Right atrium auricular region (tissue), 2 donors: Measurements from ENCODE around the gene HPX. TPM values are rescaled to one million over a fixed set of nuclear protein-coding genes. Genes with fewer than 3 reads are reported as not detected.

ENCODE experiments used
- DNase-seq: peaks from one replicate; pipeline ENCODE4 v3.0.0-alpha.2; 2019; ENCODE audit warnings: low spot score
- H3K27ac ChIP-seq, 2 donors: fragments of 200-600 bp; sonication (generic); 1 replicate in 1 of 2; 2 replicates in 1 of 2; pipeline ENCODE4 v1.5.1; 2016 to 2019
- H3K27me3 ChIP-seq, 2 donors: fragments of 200-600 bp; sonication (generic); one replicate each; pipeline versions ENCODE4 v1.5.1 to v1.6.0; 2017 to 2019
- H3K36me3 ChIP-seq: fragments of 200-600 bp; sonication (generic); one replicate; pipeline ENCODE4 v1.5.1; 2016
- H3K4me1 ChIP-seq, 2 donors: fragments of 200-600 bp; sonication (generic); one replicate each; pipeline versions ENCODE4 v1.5.1 to v1.6.0; 2017 to 2019
- H3K4me3 ChIP-seq, 2 donors: fragments of 200-600 bp; sonication (generic); 1 replicate in 1 of 2; 2 replicates in 1 of 2; pipeline ENCODE4 v1.5.1; 2017 to 2019; ENCODE audit warnings: mild to moderate bottlenecking in 1 of 2, moderate library complexity in 1 of 2
- H3K9me3 ChIP-seq, 2 donors: fragments of 200-600 bp; sonication (generic); one replicate each; pipeline ENCODE4 v1.5.1; 2019
- CTCF ChIP-seq, 2 donors: fragments of 200-600 bp; sonication (generic); IDR thresholded peaks; one replicate each; pipeline ENCODE4 v1.5.1; 2019; ENCODE audit warnings: antibody characterized with exemption in 2 of 2
- total RNA-seq, 2 donors: library from RNA; depleted of rRNA; stranded (reverse); fragments of >200 nt; gene quantifications; one replicate each; pipeline ENCODE4 v1.1.0, GENCODE V29; 2016

HPX gene
- total RNA-seq, 2 donors from 2014 or later: 0.20 TPM; not detected in 1

- TF ChIP-seq CTCF (IDR thresholded peaks at IDR 0.05): no peak
- H3K4me3 ChIP-seq: no peak overlapping the region
- H3K36me3 ChIP-seq: peaks cover 59% of the 10 kb centered on the region
- no peak overlapping the region for H3K27ac ChIP-seq
- no peaks in the 10 kb centered on the region for H3K4me1 ChIP-seq
- no peak for DNase-seq
- H3K9me3 ChIP-seq: no peaks in the 10 kb centered on the region
- H3K27me3 ChIP-seq: no peaks in the 10 kb centered on the region
These were observed 18.3 kb upstream of the HPX start for GRCh38 chr11:6459099-6459450.

GRCh38 chr11:6458352-6459098 is 17.7 kb upstream of the HPX start:
- no peak for DNase-seq
- Histone ChIP-seq H3K27me3 (no peaks in the 10 kb centered on the region), H3K4me1 (no peaks in the 10 kb centered on the region), H3K9me3 (no peaks in the 10 kb centered on the region), H3K27ac (no peak overlapping the region), H3K4me3 (no peak overlapping the region), H3K36me3 (peaks cover 60% of the 10 kb centered on the region)
- no peak for TF ChIP-seq CTCF (IDR thresholded peaks at IDR 0.05)

DNA sequence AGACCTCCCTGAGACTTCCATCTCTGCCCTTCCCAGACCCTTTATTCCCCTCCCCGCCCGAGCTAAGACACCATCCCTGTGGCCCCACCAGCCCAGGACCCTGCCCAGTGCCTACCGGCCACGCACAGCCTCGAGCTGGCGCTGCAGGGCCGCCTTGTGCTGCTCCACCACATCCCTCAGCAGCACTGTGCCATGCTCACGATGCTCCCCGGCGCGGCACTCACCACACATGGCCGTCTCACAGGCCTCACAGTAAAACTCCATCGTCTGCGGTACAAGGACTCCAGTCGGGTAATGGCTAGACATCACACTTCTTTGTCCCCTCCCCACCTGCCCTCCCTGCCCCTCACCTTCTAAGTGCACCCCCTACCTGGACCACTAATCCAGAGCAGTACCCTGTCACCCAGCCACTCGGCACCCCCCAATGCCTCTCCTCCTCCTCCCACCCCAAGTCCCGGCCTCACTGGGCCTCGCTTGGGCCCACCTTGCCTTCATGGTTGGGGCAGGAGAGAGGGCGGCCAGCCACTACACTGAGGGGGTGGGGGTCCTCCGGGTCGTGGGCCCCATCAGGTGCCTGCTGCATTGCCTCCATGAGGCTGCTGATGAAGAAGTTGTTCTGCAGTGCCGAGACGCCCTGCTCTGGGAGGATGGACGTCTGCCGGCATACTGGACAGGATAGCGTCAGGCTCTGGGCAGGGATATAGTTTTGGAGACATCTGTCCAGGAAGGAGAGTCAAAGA is 17.0 kb upstream of the HPX start:
- Histone ChIP-seq H3K27me3 (no peaks in the 10 kb centered on the region), H3K9me3 (no peaks in the 10 kb centered on the region), H3K36me3 (peaks cover 68% of the 10 kb centered on the region), H3K4me3 (no peak overlapping the region), H3K4me1 (no peaks in the 10 kb centered on the region), H3K27ac (no peak overlapping the region)
- no peak for DNase-seq
- TF ChIP-seq CTCF (IDR thresholded peaks at IDR 0.05): no peak

DNA sequence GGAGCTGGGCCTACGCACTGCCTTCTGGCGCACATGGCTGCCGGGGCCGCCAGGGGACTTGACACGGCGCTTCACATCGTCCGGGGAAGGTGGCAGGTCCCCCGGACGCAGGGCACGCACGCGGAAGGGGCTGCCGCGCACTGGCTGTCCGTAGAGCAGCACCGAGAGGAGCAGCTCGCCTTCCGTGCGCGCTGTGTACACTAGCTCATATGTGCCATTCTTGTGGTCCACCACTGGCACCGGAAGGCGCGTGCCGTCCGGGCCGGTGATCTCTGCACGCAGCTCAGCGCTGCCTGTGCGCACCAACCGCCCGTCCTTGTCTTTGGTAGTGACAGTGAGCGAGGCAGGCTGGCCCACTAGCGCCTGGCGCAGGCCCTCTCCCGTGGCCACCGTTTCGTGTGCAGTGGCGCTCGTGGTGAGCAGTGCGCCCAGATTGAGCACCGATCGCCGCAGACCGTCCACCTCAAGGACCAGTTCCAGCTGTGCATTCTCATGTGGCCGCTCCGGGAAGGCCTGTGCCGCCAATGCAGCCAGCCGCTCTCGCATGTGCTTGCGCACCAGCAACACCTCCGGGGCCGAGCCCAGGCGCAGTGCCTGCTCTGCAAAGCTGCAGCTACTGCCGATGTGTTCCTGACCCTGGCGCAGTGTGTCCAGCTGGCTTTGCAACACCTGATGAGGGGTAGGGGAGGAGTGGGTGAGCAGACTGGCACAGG is 15.7 kb upstream of the HPX start:
- H3K36me3 ChIP-seq: peaks cover 74% of the 10 kb centered on the region
- no peaks in the 10 kb centered on the region for H3K27me3 ChIP-seq
- H3K4me1 ChIP-seq: peaks cover 0 to 3% of the 10 kb centered on the region in 2 donors
- H3K27ac ChIP-seq: no peak overlapping the region
- no peaks in the 10 kb centered on the region for H3K9me3 ChIP-seq
- no peak for TF ChIP-seq CTCF (IDR thresholded peaks at IDR 0.05)
- H3K4me3 ChIP-seq: no peak overlapping the region
- DNase-seq: no peak

- Histone ChIP-seq H3K9me3 (no peaks in the 10 kb centered on the region), H3K27me3 (no peaks in the 10 kb centered on the region), H3K4me3 (no peak overlapping the region), H3K27ac (no peak overlapping the region), H3K4me1 (peaks cover 0 to 4% of the 10 kb centered on the region in 2 donors), H3K36me3 (peaks cover 83% of the 10 kb centered on the region)
- TF ChIP-seq CTCF (IDR thresholded peaks at IDR 0.05): no peak
- no peak for DNase-seq
These were observed 14.3 kb upstream of the HPX start for GRCh38 chr11:6455070-6455469.
